ENCODE measurements around the gene PPP6R2.
A peak's percentile ranks its signal among the peaks of the same experiment; 100 is the strongest.
"Not testable (repeated sequence)": the region's sequence is repeated elsewhere in the genome, so short reads cannot be mapped to it uniquely, and the experiment has no call there.

Gene PPP6R2

GRCh38 chr22:50320116-50320515, 23.0 kb upstream of the PPP6R2 start:
- H3K4me1 ChIP-seq (ENCODE audit: insufficient read depth, low read length), result no peaks in the 10 kb centered on the region
- H3K27ac ChIP-seq (ENCODE audit: low read depth, low read length), result no peak overlapping the region
- H3K4me3 ChIP-seq (ENCODE audit: low read length), result no peak overlapping the region
- H3K27me3 ChIP-seq (ENCODE audit: insufficient read depth, low read length), result no peaks in the 10 kb centered on the region
- no peak overlapping the region for H3K9ac ChIP-seq (ENCODE audit: low read depth, low read length)
- H3K9me3 ChIP-seq (ENCODE audit: insufficient read depth, low read depth, low read length), result no peaks in the 10 kb centered on the region
- H3K36me3 ChIP-seq (ENCODE audit: insufficient read depth, low read length), result no peaks in the 10 kb centered on the region
- 93% methylated on average over 8 of the region's 8 CpGs for WGBS

GRCh38 chr22:50320671-50321325, 22.3 kb upstream of the PPP6R2 start:
- 95% methylated on average over 10 of the region's 10 CpGs for WGBS
- Histone ChIP-seq H3K4me3 (ENCODE audit: low read length) (no peak overlapping the region), H3K9me3 (ENCODE audit: insufficient read depth, low read depth, low read length) (no peaks in the 10 kb centered on the region), H3K36me3 (ENCODE audit: insufficient read depth, low read length) (no peaks in the 10 kb centered on the region), H3K4me1 (ENCODE audit: insufficient read depth, low read length) (no peaks in the 10 kb centered on the region), H3K27me3 (ENCODE audit: insufficient read depth, low read length) (peaks cover 2% of the 10 kb centered on the region), H3K9ac (ENCODE audit: low read depth, low read length) (no peak overlapping the region), H3K27ac (ENCODE audit: low read depth, low read length) (no peak overlapping the region)

GRCh38 chr22:50322382-50323104, 20.6 kb upstream of the PPP6R2 start:
- not testable (repeated sequence) for H3K4me3 ChIP-seq (ENCODE audit: low read length); H3K9me3 ChIP-seq (ENCODE audit: insufficient read depth, low read depth, low read length); H3K27ac ChIP-seq (ENCODE audit: low read depth, low read length); H3K36me3 ChIP-seq (ENCODE audit: insufficient read depth, low read length); H3K9ac ChIP-seq (ENCODE audit: low read depth, low read length); H3K4me1 ChIP-seq (ENCODE audit: insufficient read depth, low read length); H3K27me3 ChIP-seq (ENCODE audit: insufficient read depth, low read length)
- WGBS, result 93% methylated on average over 8 of the region's 10 CpGs

GRCh38 chr22:50323900-50324299, 19.2 kb upstream of the PPP6R2 start:
- Histone ChIP-seq H3K27ac (ENCODE audit: low read depth, low read length) (no peak overlapping the region), H3K9ac (ENCODE audit: low read depth, low read length) (no peak overlapping the region), H3K4me1 (ENCODE audit: insufficient read depth, low read length) (no peaks in the 10 kb centered on the region), H3K27me3 (ENCODE audit: insufficient read depth, low read length) (peaks cover 13% of the 10 kb centered on the region), H3K9me3 (ENCODE audit: insufficient read depth, low read depth, low read length) (no peaks in the 10 kb centered on the region), H3K4me3 (ENCODE audit: low read length) (no peak overlapping the region), H3K36me3 (ENCODE audit: insufficient read depth, low read length) (no peaks in the 10 kb centered on the region)
- WGBS, result 90% methylated on average over 5 of the region's 5 CpGs

GRCh38 chr22:50325444-50326224, 17.5 kb upstream of the PPP6R2 start:
- Histone ChIP-seq H3K27ac (ENCODE audit: low read depth, low read length) (no peak overlapping the region), H3K9ac (ENCODE audit: low read depth, low read length) (no peak overlapping the region), H3K9me3 (ENCODE audit: insufficient read depth, low read depth, low read length) (no peaks in the 10 kb centered on the region), H3K36me3 (ENCODE audit: insufficient read depth, low read length) (no peaks in the 10 kb centered on the region), H3K4me1 (ENCODE audit: insufficient read depth, low read length) (no peaks in the 10 kb centered on the region), H3K4me3 (ENCODE audit: low read length) (peak overlapping the region; percentile 78), H3K27me3 (ENCODE audit: insufficient read depth, low read length) (peaks cover 13% of the 10 kb centered on the region)
- WGBS, result 84% methylated on average over 19 of the region's 19 CpGs

- no peaks in the 10 kb centered on the region for H3K9me3 ChIP-seq (ENCODE audit: insufficient read depth, low read depth, low read length)
- peak overlapping the region; percentile 78 for H3K4me3 ChIP-seq (ENCODE audit: low read length)
- H3K36me3 ChIP-seq (ENCODE audit: insufficient read depth, low read length), result no peaks in the 10 kb centered on the region
- no peaks in the 10 kb centered on the region for H3K4me1 ChIP-seq (ENCODE audit: insufficient read depth, low read length)
- H3K9ac ChIP-seq (ENCODE audit: low read depth, low read length), result peak overlapping the region; percentile 59; the same call in 1 of the 2 replicates
- peaks cover 13% of the 10 kb centered on the region for H3K27me3 ChIP-seq (ENCODE audit: insufficient read depth, low read length)
- H3K27ac ChIP-seq (ENCODE audit: low read depth, low read length), result no peak overlapping the region
- WGBS, result 15% methylated on average over 56 of the region's 56 CpGs
Observed at GRCh38 chr22:50326225-50326955, 16.7 kb upstream of the PPP6R2 start.

- H3K27me3 ChIP-seq (ENCODE audit: insufficient read depth, low read length), result peaks cover 13% of the 10 kb centered on the region
- no peaks in the 10 kb centered on the region for H3K9me3 ChIP-seq (ENCODE audit: insufficient read depth, low read depth, low read length)
- peak within 1 kb of the TSS; percentile 92 for H3K9ac ChIP-seq (ENCODE audit: low read depth, low read length)
- no peaks in the 10 kb centered on the region for H3K4me1 ChIP-seq (ENCODE audit: insufficient read depth, low read length)
- no peaks in the 10 kb centered on the region for H3K36me3 ChIP-seq (ENCODE audit: insufficient read depth, low read length)
- WGBS, result 8% methylated on average over 105 of the region's 105 CpGs
- peak within 1 kb of the TSS; percentile 78 for H3K4me3 ChIP-seq (ENCODE audit: low read length)
- H3K27ac ChIP-seq (ENCODE audit: low read depth, low read length), result peak within 1 kb of the TSS; percentile 68; the same call in 1 of the 2 replicates
Observed at GRCh38 chr22:50326956-50327710, 16.0 kb upstream of the PPP6R2 start, which contains the start of gene DENND6B. DENND6B (minus strand) TSS chr22:50327012; CDS start chr22:50326988, 24 bp downstream.

- no peak overlapping the region for H3K27ac ChIP-seq (ENCODE audit: low read depth, low read length)
- no peaks in the 10 kb centered on the region for H3K36me3 ChIP-seq (ENCODE audit: insufficient read depth, low read length)
- H3K4me1 ChIP-seq (ENCODE audit: insufficient read depth, low read length), result no peaks in the 10 kb centered on the region
- H3K9ac ChIP-seq (ENCODE audit: low read depth, low read length), result peak overlapping the region; percentile 92
- peaks cover 13% of the 10 kb centered on the region for H3K27me3 ChIP-seq (ENCODE audit: insufficient read depth, low read length)
- H3K4me3 ChIP-seq (ENCODE audit: low read length), result peak overlapping the region; percentile 78
- 93% methylated on average over 22 of the region's 22 CpGs for WGBS
- no peaks in the 10 kb centered on the region for H3K9me3 ChIP-seq (ENCODE audit: insufficient read depth, low read depth, low read length)
Observed at GRCh38 chr22:50327711-50328019, 15.5 kb upstream of the PPP6R2 start.

GRCh38 chr22:50329236-50329635, 13.9 kb upstream of the PPP6R2 start:
- H3K36me3 ChIP-seq (ENCODE audit: insufficient read depth, low read length), result no peaks in the 10 kb centered on the region
- no peaks in the 10 kb centered on the region for H3K4me1 ChIP-seq (ENCODE audit: insufficient read depth, low read length)
- H3K9me3 ChIP-seq (ENCODE audit: insufficient read depth, low read depth, low read length), result no peaks in the 10 kb centered on the region
- no peak overlapping the region for H3K27ac ChIP-seq (ENCODE audit: low read depth, low read length)
- H3K4me3 ChIP-seq (ENCODE audit: low read length), result no peak overlapping the region
- 95% methylated on average over 5 of the region's 6 CpGs for WGBS
- H3K9ac ChIP-seq (ENCODE audit: low read depth, low read length), result no peak overlapping the region
- peaks cover 13% of the 10 kb centered on the region for H3K27me3 ChIP-seq (ENCODE audit: insufficient read depth, low read length)

- H3K36me3 ChIP-seq (ENCODE audit: insufficient read depth, low read length); H3K4me3 ChIP-seq (ENCODE audit: low read length); H3K9ac ChIP-seq (ENCODE audit: low read depth, low read length); H3K9me3 ChIP-seq (ENCODE audit: insufficient read depth, low read depth, low read length); H3K27ac ChIP-seq (ENCODE audit: low read depth, low read length); H3K4me1 ChIP-seq (ENCODE audit: insufficient read depth, low read length); H3K27me3 ChIP-seq (ENCODE audit: insufficient read depth, low read length): not testable (repeated sequence)
- 95% methylated on average over 5 of the region's 5 CpGs for WGBS
Observed at GRCh38 chr22:50334433-50334832, 8.7 kb upstream of the PPP6R2 start.
